ENCODE data around the gene LHFPL2. TPM values are rescaled to one million over a fixed set of nuclear protein-coding genes. Genes with fewer than 3 reads are reported as not detected.

LHFPL2 gene
- polyA plus RNA-seq, 1 of the 3 experiments (the other 2 are of a cell fraction), result 10.4 TPM

DNA sequence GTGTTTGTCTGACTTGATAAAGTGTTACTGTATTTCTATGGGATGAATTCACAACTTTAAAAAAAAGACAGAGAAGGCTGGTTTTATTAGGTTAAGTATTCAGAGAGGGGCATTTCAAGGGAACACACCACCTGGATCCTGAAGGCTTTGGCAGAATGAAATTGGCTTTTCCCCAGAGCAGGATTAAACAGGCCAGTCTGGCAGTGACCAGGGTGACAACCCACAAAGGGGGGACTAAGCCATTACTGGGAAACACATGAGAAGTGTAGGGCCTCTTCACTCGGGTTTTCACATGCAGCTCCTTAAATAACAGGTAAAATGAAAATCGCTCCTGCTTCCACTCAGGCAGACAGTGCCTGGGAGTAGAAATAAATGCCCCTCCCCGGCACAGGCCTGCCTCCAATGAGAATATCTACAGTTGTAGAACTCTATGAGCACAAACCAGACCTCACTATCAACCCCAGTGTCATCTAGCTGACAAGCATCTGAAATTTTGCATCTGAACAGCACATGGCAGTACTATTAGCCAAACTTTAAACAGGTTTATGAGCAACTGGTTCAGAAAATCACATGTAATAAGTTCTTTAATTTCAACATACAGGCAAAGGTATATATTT is 85.8 kb downstream of the LHFPL2 start:
- H3K4me1 ChIP-seq (ENCODE audit: control insufficient read depth in 1 of 2, insufficient read depth in 2 of 2, low read depth in 1 of 2, low read length in 1 of 2), result peaks cover 15 to 19% of the 10 kb centered on the region in 2 experiments
- H3K4me2 ChIP-seq, result no peak overlapping the region
- H4K20me1 ChIP-seq (ENCODE audit: insufficient read depth), result no peaks in the 10 kb centered on the region
- H3K27ac ChIP-seq (ENCODE audit: low read depth in 2 of 2, low read length in 1 of 2), result peak overlapping the region in 1 of 2 experiments; percentile 71; a peak in 2 of 4 replicates
- H3K79me2 ChIP-seq (ENCODE audit: insufficient read depth), result peaks cover 97% of the 10 kb centered on the region
- WGBS (ENCODE audit: low lambda C conversion rate), result 82% methylated on average over 3 of the region's 3 CpGs
- no peak overlapping the region for H3K4me3 ChIP-seq (ENCODE audit: low read depth in 2 of 2, low read length in 1 of 2)
- TF ChIP-seq MXI1 (IDR thresholded peaks at IDR 0.05; ENCODE audit: low read depth, low read length) (peak; percentile 81), MEF2A (IDR thresholded peaks at IDR 0.05; ENCODE audit: borderline replicate concordance, low read depth) (no peak), POLR2AphosphoS5 (IDR thresholded peaks at IDR 0.05; ENCODE audit: low read depth, low read length) (no peak), GATA2 (CRISPR knock-in tag; IDR thresholded peaks at IDR 0.05) (no peak), TAF1 (IDR thresholded peaks at IDR 0.05; ENCODE audit: borderline replicate concordance, low read depth, low read length) (no peak), SIN3A (IDR thresholded peaks at IDR 0.05; ENCODE audit: borderline replicate concordance, low read depth, low read length) (no peak), YY1 (IDR thresholded peaks at IDR 0.05; ENCODE audit: low read depth) (no peak)
- CTCF ChIA-PET, result interaction anchor here (0.7 to 1.3 kb wide), 3 partner anchors 10 to 73 kb away, joined by 3 to 5 read pairs (median 4); no protein-coding TSS in a partner anchor
- no peaks in the 10 kb centered on the region for H3K9me2 ChIP-seq
- no peaks in the 10 kb centered on the region for H3K27me3 ChIP-seq (ENCODE audit: insufficient read depth)
- peaks cover 7% of the 10 kb centered on the region; the same call in 1 of the 2 replicates for H3K9me3 ChIP-seq
- POLR2A ChIA-PET, result no interaction called here
- H3F3A ChIP-seq (replicated peaks; ENCODE audit: insufficient read depth), result peaks cover 16% of the 10 kb centered on the region
- DNase-seq, result no peak
- peaks cover 11 to 44% of the 10 kb centered on the region in 2 experiments for H3K36me3 ChIP-seq (replicated peaks in 1 of 2; ENCODE audit: control insufficient read depth in 1 of 2, insufficient read depth in 2 of 2, low read length in 1 of 2)
- no peak overlapping the region for H3K9ac ChIP-seq
- H2AFZ ChIP-seq (ENCODE audit: low read depth), result no peak overlapping the region

DNA sequence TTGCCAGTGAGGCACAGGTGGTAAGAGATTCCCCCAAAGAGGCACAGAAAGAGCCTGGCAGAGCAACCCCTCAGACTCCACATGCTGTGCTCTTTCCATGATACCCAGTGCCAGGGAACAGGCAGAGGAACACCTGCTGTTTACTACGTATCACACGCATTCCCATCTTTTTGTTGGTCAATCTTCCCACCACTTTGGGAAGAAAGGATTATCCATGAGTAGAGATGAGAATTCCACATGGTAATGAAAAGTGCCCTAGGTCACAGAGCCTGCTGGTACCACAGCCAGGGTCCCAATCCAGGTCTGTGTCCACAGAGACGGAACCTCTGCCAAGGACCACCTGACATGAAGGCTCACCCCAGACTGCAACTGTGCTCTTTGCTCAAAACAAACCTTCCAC is 86.6 kb downstream of the LHFPL2 start:
- Histone ChIP-seq H3K27me3 (ENCODE audit: insufficient read depth) (no peaks in the 10 kb centered on the region), H3F3A (replicated peaks; ENCODE audit: insufficient read depth) (peaks cover 12% of the 10 kb centered on the region), H2AFZ (ENCODE audit: low read depth) (no peak overlapping the region), H3K27ac (ENCODE audit: low read depth in 2 of 2, low read length in 1 of 2) (peak overlapping the region in 1 of 2 experiments; percentile 58; a peak in 1 of 4 replicates), H3K36me3 (replicated peaks in 1 of 2; ENCODE audit: control insufficient read depth in 1 of 2, insufficient read depth in 2 of 2, low read length in 1 of 2) (peaks cover 11 to 45% of the 10 kb centered on the region in 2 experiments), H3K4me1 (ENCODE audit: control insufficient read depth in 1 of 2, insufficient read depth in 2 of 2, low read depth in 1 of 2, low read length in 1 of 2) (peaks cover 10 to 18% of the 10 kb centered on the region in 2 experiments), H3K9me3 (peaks cover 7% of the 10 kb centered on the region; the same call in 1 of the 2 replicates), H3K79me2 (ENCODE audit: insufficient read depth) (peaks cover 97% of the 10 kb centered on the region), H3K9ac (no peak overlapping the region), H3K4me2 (no peak overlapping the region), H3K4me3 (ENCODE audit: low read depth in 2 of 2, low read length in 1 of 2) (no peak overlapping the region), H4K20me1 (ENCODE audit: insufficient read depth) (no peaks in the 10 kb centered on the region), H3K9me2 (no peaks in the 10 kb centered on the region)
- DNase-seq, result no peak
- TF ChIP-seq SIN3A (IDR thresholded peaks at IDR 0.05; ENCODE audit: borderline replicate concordance, low read depth, low read length) (no peak), RAD21 (IDR thresholded peaks at IDR 0.05; ENCODE audit: low read length) (no peak), EP300 (IDR thresholded peaks at IDR 0.05; ENCODE audit: borderline replicate concordance in 1 of 2, low read depth in 1 of 2, low read length in 1 of 2) (no peak), FOXJ3 (CRISPR knock-in tag; IDR thresholded peaks at IDR 0.05) (no peak), GATA2 (CRISPR knock-in tag; IDR thresholded peaks at IDR 0.05) (no peak), POLR2AphosphoS5 (IDR thresholded peaks at IDR 0.05; ENCODE audit: low read depth, low read length) (no peak), TCF12 (IDR thresholded peaks at IDR 0.05) (no peak), RFX5 (IDR thresholded peaks at IDR 0.05; ENCODE audit: low read length) (no peak), FOSL2 (IDR thresholded peaks at IDR 0.05; ENCODE audit: borderline replicate concordance, low read depth) (no peak), MEF2A (IDR thresholded peaks at IDR 0.05; ENCODE audit: borderline replicate concordance, low read depth) (no peak)
- POLR2A ChIA-PET, result interaction anchor here (0.7 kb wide), 1 partner anchor 237 kb away, joined by 3 read pairs; no protein-coding TSS in a partner anchor
- WGBS (ENCODE audit: low lambda C conversion rate), result 100% methylated on average over 3 of the region's 3 CpGs
- CTCF ChIA-PET, result interaction anchor here (1.1 to 1.3 kb wide), 2 partner anchors 10 to 73 kb away, joined by 3 to 4 read pairs; no protein-coding TSS in a partner anchor
